Gastroesophageal sphincter (tissue), 3 donors: ENCODE data around the gene PDE4B.

ENCODE experiments used
- POLR2AphosphoS5 ChIP-seq: sonication (generic); formaldehyde crosslinking; IDR thresholded peaks from one replicate; pipeline ENCODE4 v1.6.1; 2017; ENCODE audit warnings: antibody characterized with exemption
- TF ChIP-seq, protein P1 (sequence below), 4 experiments: fragments of 200-600 bp in 2 of 4; fragments of 450-650 bp in 2 of 4; sonication (generic) in 1 of 4; IDR thresholded peaks; one replicate each; pipeline ENCODE4 v1.5.1; 2017 to 2019; ENCODE audit warnings: antibody characterized with exemption in 4 of 4, mild to moderate bottlenecking in 2 of 4, moderate library complexity in 2 of 4

- TF ChIP-seq, protein P1, sequence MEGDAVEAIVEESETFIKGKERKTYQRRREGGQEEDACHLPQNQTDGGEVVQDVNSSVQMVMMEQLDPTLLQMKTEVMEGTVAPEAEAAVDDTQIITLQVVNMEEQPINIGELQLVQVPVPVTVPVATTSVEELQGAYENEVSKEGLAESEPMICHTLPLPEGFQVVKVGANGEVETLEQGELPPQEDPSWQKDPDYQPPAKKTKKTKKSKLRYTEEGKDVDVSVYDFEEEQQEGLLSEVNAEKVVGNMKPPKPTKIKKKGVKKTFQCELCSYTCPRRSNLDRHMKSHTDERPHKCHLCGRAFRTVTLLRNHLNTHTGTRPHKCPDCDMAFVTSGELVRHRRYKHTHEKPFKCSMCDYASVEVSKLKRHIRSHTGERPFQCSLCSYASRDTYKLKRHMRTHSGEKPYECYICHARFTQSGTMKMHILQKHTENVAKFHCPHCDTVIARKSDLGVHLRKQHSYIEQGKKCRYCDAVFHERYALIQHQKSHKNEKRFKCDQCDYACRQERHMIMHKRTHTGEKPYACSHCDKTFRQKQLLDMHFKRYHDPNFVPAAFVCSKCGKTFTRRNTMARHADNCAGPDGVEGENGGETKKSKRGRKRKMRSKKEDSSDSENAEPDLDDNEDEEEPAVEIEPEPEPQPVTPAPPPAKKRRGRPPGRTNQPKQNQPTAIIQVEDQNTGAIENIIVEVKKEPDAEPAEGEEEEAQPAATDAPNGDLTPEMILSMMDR (IDR thresholded peaks at IDR 0.05): no peak
- TF ChIP-seq POLR2AphosphoS5: no peak
These were observed 361.7 kb downstream of the PDE4B start for GRCh38 chr1:66154394-66154793.
